ENCODE results near the gene ZNF214.

DNA sequence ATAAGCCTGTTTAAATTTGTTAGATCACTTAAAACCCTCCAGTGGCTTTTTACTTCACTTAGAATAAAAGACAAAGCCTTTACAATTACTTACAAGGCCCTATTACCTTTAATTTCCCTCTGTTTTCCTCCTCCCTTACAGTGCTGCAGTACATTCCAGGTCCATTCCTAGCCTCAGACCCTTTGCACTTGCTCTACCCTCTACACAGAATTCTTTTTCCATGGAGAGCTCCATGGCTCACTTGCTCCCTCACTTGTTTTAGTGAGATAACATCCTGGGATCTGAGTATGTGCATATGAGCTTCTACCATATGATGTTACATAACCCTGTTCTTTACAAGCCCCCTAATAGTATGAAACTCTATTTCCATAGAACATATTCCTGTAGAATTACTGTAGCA lies 24.4 kb downstream of the ZNF214 start:
- TF ChIP-seq EZH2 (IDR thresholded peaks at IDR 0.05; ENCODE audit: insufficient read depth, poor library complexity, severe bottlenecking) (no peak), EZH2phosphoT487 (IDR thresholded peaks at IDR 0.05; ENCODE audit: insufficient read depth, low read depth) (no peak)
